HepG2 (cell line): Measurements from ENCODE around the gene ANP32A. TPM values are rescaled to one million over a fixed set of nuclear protein-coding genes. Genes with fewer than 3 reads are reported as not detected.

Experiments
- ATAC-seq: fragments of 200-7000 bp; cut with Tn5 transposase; 3 replicates; pipeline ENCODE4 v1.9.1; 2020; ENCODE audit warnings: mild to moderate bottlenecking, moderate library complexity
- BruUV-seq: library from RNA; stranded (reverse); fragments of 400-500 nt; replicated peaks from 2 replicates; lab custom pipeline; 2021; lab: Mats Ljungman, UMichigan
- CTCF ChIA-PET: fragments of 300-600 bp; formaldehyde crosslinking; extraction: SDS; loops from one replicate; lab custom pipeline; 2021; ENCODE audit warnings: low total read pairs, inconsistent platforms, low intra/inter-chr PET ratio; lab: Yijun Ruan, JAX
- POLR2A ChIA-PET: fragments of 350-600 bp; sonication (Branson Sonifier 250); formaldehyde crosslinking; loops from one replicate; lab custom pipeline; 2020; ENCODE audit warnings: antibody characterized with exemption, inconsistent platforms; lab: Yijun Ruan, JAX
- DNase-seq: peaks from one replicate; pipeline ENCODE4 v3.0.0-alpha.2; 2015; ENCODE audit warnings: low spot score
- FAIRE-seq: peaks from 3 replicates; lab custom pipeline; 2011; peaks lifted over from hg19 to GRCh38; lab: Jason Lieb, UNC
- H2AFZ ChIP-seq: one replicate; pipeline ENCODE4 v1.6.1; 2011; ENCODE audit warnings: low read length, inconsistent platforms
- H3K27ac ChIP-seq: fragments of 300-600 bp; 3 replicates; pipeline ENCODE4 v1.8.0; 2011; ENCODE audit warnings: mixed run types, mild to moderate bottlenecking, mixed read lengths, low read length, inconsistent platforms; ENCODE audit not compliant: insufficient read depth; ENCODE audit errors: extremely low read length
- H3K27me3 ChIP-seq, 2 experiments: fragments of 200-600 bp in 1 of 2; 2 replicates in 1 of 2; 3 replicates in 1 of 2; pipeline versions ENCODE4 v1.6.0 to v1.8.0; 2011; ENCODE audit warnings: low read length in 2 of 2, mild to moderate bottlenecking in 2 of 2, moderate library complexity in 2 of 2, inconsistent platforms in 1 of 2; ENCODE audit not compliant: insufficient read depth in 2 of 2, control insufficient read depth in 1 of 2
- H3K36me3 ChIP-seq, 2 experiments: fragments of 200-600 bp in 1 of 2; replicated peaks in 1 of 2; 2 replicates in 1 of 2; 3 replicates in 1 of 2; pipeline versions ENCODE4 v1.5.1 to v1.8.0; 2011; ENCODE audit warnings: low read length in 2 of 2, inconsistent platforms in 1 of 2; ENCODE audit not compliant: insufficient read depth in 2 of 2, control insufficient read depth in 1 of 2
- H3K4me1 ChIP-seq: 2 replicates; pipeline ENCODE4 v1.5.1; 2012; ENCODE audit warnings: low read length, inconsistent platforms; ENCODE audit not compliant: insufficient read depth
- H3K4me2 ChIP-seq: 2 replicates; pipeline ENCODE4 v1.6.0; 2011; ENCODE audit warnings: low read depth, low read length, inconsistent platforms
- H3K4me3 ChIP-seq, 3 experiments: fragments of 200-600 bp in 1 of 3; sonication (generic), shearing (Covaris generic) in 1 of 3; replicated peaks in 1 of 3; 2 replicates each; pipeline ENCODE4 v1.5.1; 2011 to 2016; ENCODE audit warnings: low read length in 3 of 3, inconsistent platforms in 2 of 3, low read depth in 2 of 3, mild to moderate bottlenecking in 2 of 3, control low read depth in 1 of 3, mixed read lengths in 1 of 3; ENCODE audit not compliant: insufficient read depth in 1 of 3
- H3K79me2 ChIP-seq: one replicate; pipeline ENCODE4 v1.6.1; 2011; ENCODE audit warnings: low read length, inconsistent platforms; ENCODE audit not compliant: insufficient read depth
- H3K9ac ChIP-seq: 2 replicates; pipeline ENCODE4 v1.6.0; 2011; ENCODE audit warnings: mild to moderate bottlenecking, low read depth, low read length, inconsistent platforms; ENCODE audit not compliant: insufficient read depth
- H3K9me3 ChIP-seq: 2 replicates; pipeline ENCODE4 v1.5.1; 2012; ENCODE audit warnings: mild to moderate bottlenecking, low read length
- H4K20me1 ChIP-seq: 2 replicates; pipeline ENCODE4 v1.6.0; 2011; ENCODE audit warnings: inconsistent platforms, mild to moderate bottlenecking, low read length, moderate library complexity; ENCODE audit not compliant: insufficient read depth
- AGO2 ChIP-seq: fragments of 200-400 bp; formaldehyde crosslinking; optimal IDR thresholded peaks from 2 replicates; pipeline ENCODE3; 2017; ENCODE audit warnings: mild to moderate bottlenecking, low read depth, low read length, moderate library complexity
- AHR ChIP-seq: IDR thresholded peaks from 2 replicates; pipeline ENCODE4 v1.6.1; 2018; ENCODE audit warnings: missing genetic modification reagents, missing compliant biosample characterization
- ATRX ChIP-seq: sonication (generic); formaldehyde crosslinking; IDR thresholded peaks from 2 replicates; pipeline ENCODE4 v1.4.0; 2020; ENCODE audit warnings: missing genetic modification reagents, borderline replicate concordance
- HNF1B ChIP-seq: sonication (generic); formaldehyde crosslinking; IDR thresholded peaks from 2 replicates; pipeline ENCODE4 v1.5.1; 2020; ENCODE audit warnings: mild to moderate bottlenecking, moderate library complexity, missing genetic modification reagents
- HNRNPH1 ChIP-seq: fragments of 200-400 bp; formaldehyde crosslinking; optimal IDR thresholded peaks from 2 replicates; pipeline ENCODE3; 2017; ENCODE audit warnings: mild to moderate bottlenecking, low read depth, low read length
- NPAS2 ChIP-seq: sonication (generic); formaldehyde crosslinking; IDR thresholded peaks from 2 replicates; pipeline ENCODE4 v1.8.0; 2022; ENCODE audit warnings: mild to moderate bottlenecking, missing genetic modification reagents, borderline replicate concordance
- NRL ChIP-seq: sonication (generic); formaldehyde crosslinking; IDR thresholded peaks from 2 replicates; pipeline ENCODE4 v1.5.0; 2020; ENCODE audit warnings: missing genetic modification reagents, mild to moderate bottlenecking, moderate library complexity, borderline replicate concordance
- RFX5 ChIP-seq: IDR thresholded peaks from 2 replicates; pipeline ENCODE4 v1.6.1; 2011; ENCODE audit warnings: low read depth, low read length, improper control_type of control experiment
- SMAD3 ChIP-seq: sonication (generic); formaldehyde crosslinking; IDR thresholded peaks from 2 replicates; pipeline ENCODE4 v1.4.0; 2020; ENCODE audit warnings: missing genetic modification reagents
- TCF12 ChIP-seq, 2 experiments: fragments of 450-650 bp in 1 of 2; sonication (generic) in 1 of 2; formaldehyde crosslinking in 1 of 2; IDR thresholded peaks; 2 replicates each; pipeline versions ENCODE4 v1.6.1 to v1.8.0; 2017 to 2022; ENCODE audit warnings: antibody characterized with exemption in 1 of 2, mild to moderate bottlenecking in 1 of 2, missing genetic modification reagents in 1 of 2, moderate library complexity in 1 of 2
- ZNF597 ChIP-seq: sonication (generic); formaldehyde crosslinking; IDR thresholded peaks from 2 replicates; pipeline ENCODE4 v1.5.0; 2020; ENCODE audit warnings: missing genetic modification reagents
- ZNF605 ChIP-seq: sonication (generic); formaldehyde crosslinking; IDR thresholded peaks from 2 replicates; pipeline ENCODE4 v1.8.0; 2022; ENCODE audit warnings: mild to moderate bottlenecking, missing genetic modification reagents
- ZNF7 ChIP-seq: IDR thresholded peaks from 2 replicates; pipeline ENCODE4 v1.6.1; 2016; ENCODE audit warnings: missing biosample characterization, missing genetic modification reagents
- WGBS: methylation state at CpG from one replicate; pipeline ENCODE4 v1.1.6; 2017; ENCODE audit warnings: low lambda C conversion rate; 5-methylcytosine and 5-hydroxymethylcytosine counted together
- in situ Hi-C: cut with HindIII; loops from 2 replicates; pipeline ENCODE4 v1.10.0; 2017; ENCODE audit warnings: low pct_unique_long_range_greater_than_20kb; ENCODE audit not compliant: extremely low pct_ligation_motif_present
- intact Hi-C: fragments of 100-400 bp; cut with micrococcal nuclease; formaldehyde crosslinking; loops from one replicate; pipeline ENCODE4 v1.10.0; 2022; ENCODE audit not compliant: unreplicated experiment
- polyA plus RNA-seq, 8 experiments: library from polyadenylated mRNA; depleted of rRNA in 3 of 8; stranded (reverse) in 7 of 8; unstranded in 1 of 8; fragments of >200 nt; fragmentation: Illumina TruSeq in 4 of 8; extraction: Trizol in 4 of 8; gene quantifications; 2 replicates each; pipeline versions ENCODE4 v1.2.1 to v1.2.3, GENCODE V29; 2011 to 2016; ENCODE audit warnings: low read depth in 4 of 8, missing spikeins in 1 of 8, mixed read lengths in 1 of 8; ENCODE audit not compliant: insufficient read depth in 1 of 8
- total RNA-seq, 5 experiments: library from RNA; depleted of rRNA; stranded (reverse); fragments of >200 nt; fragmentation: Illumina TruSeq; extraction: Trizol; gene quantifications; 2 replicates each; pipeline ENCODE4 v1.2.3, GENCODE V29; 2016; ENCODE audit warnings: low read depth in 1 of 5

The ANP32A gene
- total and polyA plus RNA-seq, 2 of the 13 experiments (the other 11 are each of a cell fraction or from before 2014, with no cell fraction given): 60.6 to 206 TPM

- POLR2A ChIA-PET: interaction anchor here (0.6 kb wide), 1 partner anchor 531 kb away, joined by 3 read pairs; no protein-coding TSS in a partner anchor
- intact Hi-C loops: no loop called here
- in situ Hi-C loops: loop anchor here (25.0 kb wide), 1 partner anchor 654 kb away; the partner anchor contains the start of gene RPLP1
- H3K27ac ChIP-seq: no peak overlapping the region
- peaks cover 88% of the 10 kb centered on the region for H4K20me1 ChIP-seq
- BruUV-seq: no TSS peak
- H3K4me3 ChIP-seq: no peak overlapping the region
- H3K36me3 ChIP-seq: peaks cover 18 to 34% of the 10 kb centered on the region in 2 experiments
- H3K27me3 ChIP-seq: no peaks in the 10 kb centered on the region
- ATAC-seq (no peak), DNase-seq (no peak), FAIRE-seq (no peak)
- CTCF ChIA-PET: no interaction called here
- no peak overlapping the region for H2AFZ ChIP-seq
- H3K9me3 ChIP-seq: no peaks in the 10 kb centered on the region
- TF ChIP-seq RFX5: no peak
- TF ChIP-seq ZNF597 (CRISPR knock-in tag): no peak
- TF ChIP-seq HNF1B (CRISPR knock-in tag): no peak
- no peak for TF ChIP-seq ATRX (CRISPR knock-in tag)
- TF ChIP-seq ZNF7 (CRISPR knock-in tag): no peak
- 50% methylated on average over 2 of the region's 2 CpGs for WGBS
- no peak overlapping the region for H3K9ac ChIP-seq
- peaks cover 97% of the 10 kb centered on the region for H3K79me2 ChIP-seq
- H3K4me1 ChIP-seq: peaks cover 17% of the 10 kb centered on the region
- no peak overlapping the region for H3K4me2 ChIP-seq
Measured at GRCh38 chr15:68808091-68808490, 12.6 kb downstream of the ANP32A start.

- POLR2A ChIA-PET: interaction anchor here (0.6 kb wide), 1 partner anchor 531 kb away, joined by 3 read pairs; no protein-coding TSS in a partner anchor
- TF ChIP-seq HNRNPH1 (no peak), NPAS2 (CRISPR knock-in tag) (no peak), NRL (CRISPR knock-in tag) (no peak), AGO2 (peak; percentile 27), SMAD3 (no peak), ZNF605 (CRISPR knock-in tag) (no peak), TCF12 (IDR thresholded peaks at IDR 0.05) (no peak), TCF12 (CRISPR knock-in tag; IDR thresholded peaks at IDR 0.05) (no peak), AHR (no peak)
Measured at GRCh38 chr15:68807249-68807648, 13.4 kb downstream of the ANP32A start.

More at GRCh38 chr15:68807249-68807648, 13.4 kb downstream of the ANP32A start:
- FAIRE-seq (no peak), ATAC-seq (no peak), DNase-seq (no peak)
- 94% methylated on average over 6 of the region's 11 CpGs for WGBS
- BruUV-seq: no TSS peak
- Histone ChIP-seq H4K20me1 (peaks cover 88% of the 10 kb centered on the region), H3K9ac (no peak overlapping the region), H3K9me3 (no peaks in the 10 kb centered on the region), H3K27ac (no peak overlapping the region), H3K4me1 (peaks cover 20% of the 10 kb centered on the region), H3K27me3 (no peaks in the 10 kb centered on the region), H3K36me3 (peaks cover 18 to 34% of the 10 kb centered on the region in 2 experiments), H3K4me2 (no peak overlapping the region), H3K79me2 (peaks cover 97% of the 10 kb centered on the region), H3K4me3 (no peak overlapping the region), H2AFZ (no peak overlapping the region)
- in situ Hi-C loops: loop anchor here (25.0 kb wide), 1 partner anchor 655 kb away; the partner anchor contains the start of gene RPLP1
- CTCF ChIA-PET: no interaction called here
- intact Hi-C loops: no loop called here
